Smooth muscle cell (in vitro differentiated cells): ENCODE measurements around the gene FOLR1. TPM values are rescaled to one million over a fixed set of nuclear protein-coding genes. Genes with fewer than 3 reads are reported as not detected.
"Not testable (repeated sequence)": the region's sequence is repeated elsewhere in the genome, so short reads cannot be mapped to it uniquely, and the experiment has no call there.

Experiments used
- DNase-seq: peaks from one replicate; lab custom pipeline; 2025; ENCODE audit not compliant: unreplicated experiment; lab: John Stamatoyannopoulos, UW
- H2AFZ ChIP-seq: fragments of 200-600 bp; sonication (generic); 2 replicates; pipeline ENCODE4 v1.6.0; 2016; ENCODE audit warnings: antibody characterized with exemption, low read depth, mild to moderate bottlenecking
- H3F3A ChIP-seq: fragments of 200-600 bp; sonication (generic); 2 replicates; pipeline ENCODE4 v1.6.0; 2017; ENCODE audit warnings: antibody characterized with exemption, low read depth
- H3K27ac ChIP-seq: fragments of 200-600 bp; sonication (generic); 2 replicates; pipeline ENCODE4 v1.5.1; 2016; ENCODE audit warnings: low read depth, mild to moderate bottlenecking
- H3K27me3 ChIP-seq: fragments of 200-600 bp; sonication (generic); 2 replicates; pipeline ENCODE4 v1.6.1; 2016; ENCODE audit warnings: low read depth, mild to moderate bottlenecking
- H3K36me3 ChIP-seq: fragments of 200-600 bp; sonication (generic); 2 replicates; pipeline ENCODE4 v1.5.1; 2016; ENCODE audit warnings: low read depth
- H3K4me1 ChIP-seq: fragments of 200-600 bp; sonication (generic); 2 replicates; pipeline ENCODE4 v1.5.1; 2016; ENCODE audit warnings: low read depth
- H3K4me2 ChIP-seq: fragments of 200-600 bp; sonication (generic); 2 replicates; pipeline ENCODE4 v1.6.0; 2016; ENCODE audit warnings: mild to moderate bottlenecking
- H3K4me3 ChIP-seq: fragments of 200-600 bp; sonication (generic); 2 replicates; pipeline ENCODE4 v1.5.1; 2016; ENCODE audit warnings: mild to moderate bottlenecking
- H3K79me2 ChIP-seq: fragments of 200-600 bp; sonication (generic); 2 replicates; pipeline ENCODE4 v1.6.0; 2016; ENCODE audit warnings: low read depth, mild to moderate bottlenecking
- H3K9ac ChIP-seq: fragments of 200-600 bp; sonication (generic); 2 replicates; pipeline ENCODE4 v1.6.0; 2016; ENCODE audit warnings: low read depth
- H3K9me3 ChIP-seq: fragments of 200-600 bp; sonication (generic); replicated peaks from 2 replicates; pipeline ENCODE4 v1.5.1; 2016; ENCODE audit warnings: low read depth
- H4K20me1 ChIP-seq: fragments of 200-600 bp; sonication (generic); 2 replicates; pipeline ENCODE4 v1.6.0; 2016; ENCODE audit warnings: low read depth
- CTCF ChIP-seq: fragments of 200-600 bp; sonication (generic); IDR thresholded peaks from 2 replicates; pipeline ENCODE4 v1.5.1; 2017; ENCODE audit warnings: borderline replicate concordance, mild to moderate bottlenecking, antibody characterized with exemption; ENCODE audit not compliant: insufficient read depth, poor library complexity, severe bottlenecking
- WGBS: methylation state at CpG from one replicate; pipeline ENCODE4 v1.1.7; 2016; ENCODE audit warnings: low lambda C conversion rate; 5-methylcytosine and 5-hydroxymethylcytosine counted together
- polyA plus RNA-seq: library from polyadenylated mRNA; unstranded; fragments of >200 nt; fragmentation: Nextera tagmentation; extraction: Ambion mirVana; gene quantifications from 2 replicates; pipeline ENCODE4 v1.2.1, GENCODE V29; 2016
- total RNA-seq: library from RNA; depleted of rRNA; stranded (reverse); fragments of >200 nt; gene quantifications from 2 replicates; pipeline ENCODE4 v1.2.3, GENCODE V29; 2014

FOLR1 gene
- total and polyA plus RNA-seq, 2 experiments from 2014 or later, result 8.1 to 9.4 TPM

- H3K27ac ChIP-seq, result no peak overlapping the region
- H3K79me2 ChIP-seq, result no peaks in the 10 kb centered on the region
- H3F3A ChIP-seq, result no peaks in the 10 kb centered on the region
- TF ChIP-seq CTCF, result no peak
- DNase-seq, result no peak
- no peaks in the 10 kb centered on the region for H3K9me3 ChIP-seq
- H3K4me2 ChIP-seq, result no peak overlapping the region
- H3K4me1 ChIP-seq, result no peaks in the 10 kb centered on the region
- no peaks in the 10 kb centered on the region for H3K27me3 ChIP-seq
- H3K9ac ChIP-seq, result no peak overlapping the region
- no peaks in the 10 kb centered on the region for H4K20me1 ChIP-seq
- H3K4me3 ChIP-seq, result no peak overlapping the region
- no peak overlapping the region for H2AFZ ChIP-seq
- no peaks in the 10 kb centered on the region for H3K36me3 ChIP-seq
Measured at GRCh38 chr11:72204886-72205285, 12.9 kb downstream of the FOLR1 start.

- not testable (repeated sequence) for H3K27me3 ChIP-seq, H3K36me3 ChIP-seq, H3K9ac ChIP-seq, DNase-seq, H3K27ac ChIP-seq, H3K9me3 ChIP-seq, H3F3A ChIP-seq, H3K79me2 ChIP-seq, H2AFZ ChIP-seq, H3K4me3 ChIP-seq, H4K20me1 ChIP-seq, H3K4me1 ChIP-seq, H3K4me2 ChIP-seq
- 85% methylated on average over 2 of the region's 2 CpGs for WGBS
Measured at GRCh38 chr11:72206794-72207193, 14.9 kb downstream of the FOLR1 start.

GRCh38 chr11:72208281-72208680, 16.3 kb downstream of the FOLR1 start:
- Histone ChIP-seq H3K27me3 (peaks cover 3% of the 10 kb centered on the region), H3K4me1 (no peaks in the 10 kb centered on the region), H3F3A (no peaks in the 10 kb centered on the region), H3K9ac (no peak overlapping the region), H3K4me3 (no peak overlapping the region), H3K4me2 (no peak overlapping the region), H3K79me2 (no peaks in the 10 kb centered on the region), H3K27ac (no peak overlapping the region), H4K20me1 (no peaks in the 10 kb centered on the region), H2AFZ (no peak overlapping the region), H3K9me3 (no peaks in the 10 kb centered on the region), H3K36me3 (no peaks in the 10 kb centered on the region)
- DNase-seq, result no peak
- WGBS, result 83% methylated on average over 3 of the region's 3 CpGs
- TF ChIP-seq CTCF, result no peak

- Histone ChIP-seq H3K9me3 (no peaks in the 10 kb centered on the region), H3K4me1 (no peaks in the 10 kb centered on the region), H3K4me2 (no peak overlapping the region), H3K9ac (no peak overlapping the region), H3K27me3 (peaks cover 7% of the 10 kb centered on the region), H3K4me3 (no peak overlapping the region), H3K27ac (no peak overlapping the region), H3K36me3 (no peaks in the 10 kb centered on the region), H3K79me2 (no peaks in the 10 kb centered on the region), H4K20me1 (no peaks in the 10 kb centered on the region), H2AFZ (no peak overlapping the region), H3F3A (no peaks in the 10 kb centered on the region)
- 88% methylated on average over 4 of the region's 4 CpGs for WGBS
- no peak for DNase-seq
- TF ChIP-seq CTCF, result no peak
Measured at GRCh38 chr11:72209101-72209500, 17.2 kb downstream of the FOLR1 start.
